ENCODE results near the gene TMEM253.

DNA sequence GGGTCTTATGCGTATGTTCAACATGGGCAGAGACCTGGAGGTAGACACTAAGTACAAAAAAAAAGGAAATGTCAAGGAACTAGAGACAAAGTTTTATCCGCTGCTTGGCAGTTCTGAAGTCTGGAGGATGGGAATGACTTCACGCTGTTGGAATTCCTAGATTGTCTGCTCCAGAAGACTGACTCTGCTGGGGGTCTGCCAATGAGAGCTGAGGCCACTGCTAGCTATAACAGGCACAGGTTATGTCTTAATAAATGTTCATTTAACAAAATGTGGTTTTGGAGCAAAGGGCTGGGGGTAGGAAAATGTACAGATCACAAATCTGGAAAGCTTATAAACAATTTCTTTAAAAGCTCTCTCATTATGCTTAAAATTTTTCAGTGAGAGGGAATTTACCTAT lies 37.4 kb upstream of the TMEM253 start:
- TF ChIP-seq POLR2A (IDR thresholded peaks at IDR 0.05) (no peak), CTCF (IDR thresholded peaks at IDR 0.05) (no peak)

All from esophagus squamous epithelium (tissue), 4 donors.